ENCODE measurements around the gene SNAP29. TPM values are rescaled to one million over a fixed set of nuclear protein-coding genes. Genes with fewer than 3 reads are reported as not detected.
A peak's percentile ranks its signal among the peaks of the same experiment; 100 is the strongest.

Gene SNAP29
- total and polyA plus RNA-seq, 8 donors = 8.8 to 24.0 (median 15.6) TPM

DNA sequence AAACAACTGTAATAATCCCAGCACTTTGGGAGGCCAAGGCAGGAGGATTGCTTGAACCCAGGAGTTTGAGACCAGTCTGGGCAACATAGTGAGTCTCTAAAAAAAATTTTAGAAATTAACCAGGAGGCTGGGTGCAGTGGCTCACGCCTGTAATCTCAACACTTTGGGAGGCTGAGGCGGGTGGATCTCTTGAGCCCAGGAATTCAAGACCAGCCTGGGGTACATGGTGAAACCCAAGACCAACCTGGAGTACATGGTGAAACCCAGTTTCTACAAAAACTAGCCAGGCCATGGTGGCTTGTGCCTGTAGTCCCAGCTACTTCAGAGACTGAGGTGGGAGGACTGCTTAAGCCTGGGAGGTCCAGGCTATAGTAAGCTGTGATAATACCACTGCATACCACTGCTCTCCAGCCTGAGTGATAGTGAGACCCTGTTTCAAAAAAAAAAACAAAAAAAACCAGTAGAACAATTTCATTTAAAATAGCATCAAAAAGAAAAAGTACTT lies 11.4 kb upstream of the SNAP29 start:
- Histone ChIP-seq H3K9me3 (no peaks in the 10 kb centered on the region), H3K27ac (no peak overlapping the region), H3K27me3 (no peaks in the 10 kb centered on the region), H3K36me3 (no peaks in the 10 kb centered on the region), H3K4me1 (peaks cover 0 to 35% (median 19%) of the 10 kb centered on the region in 4 donors), H3K4me3 (no peak overlapping the region)
- WGBS, 5 donors = 85 to 95% (median 94%) methylated on average over 2 of the region's 2 CpGs
- DNase-seq = no peak
- intact Hi-C loops (cut with DNase I; ENCODE audit: low total_unique reads) = no loop called here
- TF ChIP-seq CTCF (IDR thresholded peaks at IDR 0.05) (no peak), POLR2A (IDR thresholded peaks at IDR 0.05) (no peak), POLR2AphosphoS5 (IDR thresholded peaks at IDR 0.05) (no peak), EP300 (IDR thresholded peaks at IDR 0.05) (no peak)

- 44 to 63% (median 56%) methylated on average over 4 of the region's 4 CpGs for WGBS, 5 donors
- Histone ChIP-seq H3K4me3 (no peak overlapping the region), H3K27me3 (no peaks in the 10 kb centered on the region), H3K9me3 (no peaks in the 10 kb centered on the region), H3K36me3 (no peaks in the 10 kb centered on the region), H3K27ac (no peak overlapping the region), H3K4me1 (peaks cover 8 to 47% (median 28%) of the 10 kb centered on the region in 4 donors)
- peak in 1 of 2 donors; percentile 14 for DNase-seq
- TF ChIP-seq POLR2A (IDR thresholded peaks at IDR 0.05) (no peak), CTCF (IDR thresholded peaks at IDR 0.05) (no peak), EP300 (IDR thresholded peaks at IDR 0.05) (no peak), POLR2AphosphoS5 (IDR thresholded peaks at IDR 0.05) (no peak)
- intact Hi-C loops (cut with DNase I; ENCODE audit: low total_unique reads) = no loop called here
Observed at GRCh38 chr22:20852076-20852475, 6.7 kb upstream of the SNAP29 start.

GRCh38 chr22:20852503-20852902 lies 6.3 kb upstream of the SNAP29 start:
- Histone ChIP-seq H3K4me3 (no peak overlapping the region), H3K27me3 (no peaks in the 10 kb centered on the region), H3K27ac (no peak overlapping the region), H3K4me1 (peaks cover 12 to 51% (median 32%) of the 10 kb centered on the region in 4 donors), H3K36me3 (no peaks in the 10 kb centered on the region), H3K9me3 (no peaks in the 10 kb centered on the region)
- WGBS, 5 donors = 73 to 86% (median 83%) methylated on average over 6 of the region's 6 CpGs
- no peak for TF ChIP-seq EP300 (IDR thresholded peaks at IDR 0.05)
- no peak for TF ChIP-seq POLR2A (IDR thresholded peaks at IDR 0.05)
- TF ChIP-seq POLR2AphosphoS5 (IDR thresholded peaks at IDR 0.05) = no peak
- no peak for TF ChIP-seq CTCF (IDR thresholded peaks at IDR 0.05)
- peak in 1 of 2 donors; percentile 22 for DNase-seq
- intact Hi-C loops (cut with DNase I; ENCODE audit: low total_unique reads) = no loop called here

DNA sequence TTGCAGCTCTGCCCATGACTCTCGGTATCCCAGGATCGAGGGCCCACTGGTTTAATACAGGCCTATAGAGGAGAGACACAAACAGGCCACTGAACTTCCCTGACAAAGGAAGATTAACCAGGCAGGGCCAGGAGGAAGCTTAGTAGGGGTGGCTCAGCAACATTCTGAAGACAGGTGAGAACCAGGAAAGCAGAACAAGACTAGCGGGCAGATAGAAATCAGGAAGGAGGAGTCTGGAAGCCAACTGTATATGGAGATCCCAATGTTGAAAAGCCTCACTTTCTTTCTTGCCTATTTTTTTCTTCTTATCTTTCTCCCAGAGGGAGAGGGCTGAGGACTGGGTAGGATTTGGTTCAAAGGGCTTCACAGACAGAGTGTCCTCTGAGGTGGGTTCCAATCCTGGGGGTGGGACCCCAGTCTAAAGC lies 5.6 kb upstream of the SNAP29 start:
- Histone ChIP-seq H3K36me3 (no peaks in the 10 kb centered on the region), H3K4me3 (no peak overlapping the region), H3K4me1 (peaks cover 17 to 57% (median 37%) of the 10 kb centered on the region in 4 donors), H3K27ac (no peak overlapping the region), H3K27me3 (no peaks in the 10 kb centered on the region), H3K9me3 (no peaks in the 10 kb centered on the region)
- TF ChIP-seq EP300 (IDR thresholded peaks at IDR 0.05) (no peak), CTCF (IDR thresholded peaks at IDR 0.05) (no peak), POLR2A (IDR thresholded peaks at IDR 0.05) (no peak), POLR2AphosphoS5 (IDR thresholded peaks at IDR 0.05) (no peak)
- no peak for DNase-seq
- WGBS, 5 donors = 81 to 94% (median 88%) methylated on average over 3 of the region's 3 CpGs
- intact Hi-C loops (cut with DNase I; ENCODE audit: low total_unique reads) = no loop called here

Measured in stomach (tissue), 9 donors.